ENCODE results near the gene PFDN1.

Gene PFDN1

DNA sequence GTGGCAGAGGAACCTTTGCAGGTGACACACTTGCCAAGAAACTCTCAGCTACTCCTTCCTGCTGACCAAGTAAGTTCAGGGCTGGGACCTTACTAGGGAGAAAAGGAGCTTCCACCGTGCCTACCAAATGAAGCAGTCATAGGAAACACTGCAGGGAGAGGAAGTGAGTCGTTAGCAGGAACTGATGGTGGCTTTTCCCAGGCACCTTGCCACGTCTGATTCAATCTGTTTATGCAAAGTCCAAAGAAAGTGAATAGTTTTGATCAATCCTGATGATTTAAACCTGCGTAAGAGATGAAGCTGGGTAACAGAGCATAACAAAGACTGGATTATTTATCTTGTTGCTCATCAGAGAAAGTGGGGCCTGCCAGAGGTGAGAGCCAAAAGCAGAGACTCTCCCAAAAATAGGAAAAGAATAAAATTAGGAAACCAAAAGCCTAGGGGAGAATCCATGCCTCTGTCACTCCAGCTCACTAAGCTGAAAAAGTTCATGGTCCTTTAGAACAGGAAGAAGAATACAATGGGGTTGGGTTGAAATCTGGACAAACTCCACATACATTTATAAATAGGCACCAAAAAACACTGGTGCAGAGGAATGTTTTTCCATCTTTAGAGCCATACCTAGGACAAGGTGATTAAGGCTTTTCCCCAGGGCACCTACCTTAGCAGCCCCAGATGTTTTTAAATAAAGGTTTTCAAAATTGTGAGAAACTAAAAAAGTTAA lies 9.3 kb upstream of the PFDN1 start:
- Histone ChIP-seq H3K4me2 (ENCODE audit: low read length) (peak overlapping the region; percentile 40), H3K9ac (no peak overlapping the region), H3K36me3 (ENCODE audit: control insufficient read depth, insufficient read depth, low read length) (no peaks in the 10 kb centered on the region)

DNA sequence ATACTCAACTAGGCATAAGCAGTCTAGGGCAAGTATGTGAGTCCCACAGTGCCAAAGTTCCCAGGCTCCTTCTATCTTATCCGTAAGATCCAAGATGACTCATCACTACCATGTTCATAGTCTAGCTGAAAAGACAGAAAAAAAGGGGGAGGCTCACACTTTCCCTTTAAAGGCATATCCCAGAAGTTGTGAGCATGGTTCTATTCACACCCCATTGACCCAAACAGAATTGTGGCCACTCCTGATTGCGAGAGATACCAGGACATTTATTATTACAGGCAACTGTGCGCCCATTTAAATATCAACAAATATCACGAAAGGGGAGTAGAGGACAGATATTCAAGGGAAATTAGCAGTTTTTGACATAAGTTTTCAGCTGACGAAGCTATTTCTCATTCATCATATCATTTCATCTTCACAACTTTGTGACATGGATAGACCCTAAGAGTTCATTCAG lies 8.1 kb upstream of the PFDN1 start:
- TF ChIP-seq, protein P1, sequence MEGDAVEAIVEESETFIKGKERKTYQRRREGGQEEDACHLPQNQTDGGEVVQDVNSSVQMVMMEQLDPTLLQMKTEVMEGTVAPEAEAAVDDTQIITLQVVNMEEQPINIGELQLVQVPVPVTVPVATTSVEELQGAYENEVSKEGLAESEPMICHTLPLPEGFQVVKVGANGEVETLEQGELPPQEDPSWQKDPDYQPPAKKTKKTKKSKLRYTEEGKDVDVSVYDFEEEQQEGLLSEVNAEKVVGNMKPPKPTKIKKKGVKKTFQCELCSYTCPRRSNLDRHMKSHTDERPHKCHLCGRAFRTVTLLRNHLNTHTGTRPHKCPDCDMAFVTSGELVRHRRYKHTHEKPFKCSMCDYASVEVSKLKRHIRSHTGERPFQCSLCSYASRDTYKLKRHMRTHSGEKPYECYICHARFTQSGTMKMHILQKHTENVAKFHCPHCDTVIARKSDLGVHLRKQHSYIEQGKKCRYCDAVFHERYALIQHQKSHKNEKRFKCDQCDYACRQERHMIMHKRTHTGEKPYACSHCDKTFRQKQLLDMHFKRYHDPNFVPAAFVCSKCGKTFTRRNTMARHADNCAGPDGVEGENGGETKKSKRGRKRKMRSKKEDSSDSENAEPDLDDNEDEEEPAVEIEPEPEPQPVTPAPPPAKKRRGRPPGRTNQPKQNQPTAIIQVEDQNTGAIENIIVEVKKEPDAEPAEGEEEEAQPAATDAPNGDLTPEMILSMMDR (IDR thresholded peaks at IDR 0.05) = no peak
- H3K27ac ChIP-seq = peak overlapping the region; percentile 75

More for the DNA sequence above, 9.3 kb upstream of the PFDN1 start:
- Histone ChIP-seq H3K79me2 (no peaks in the 10 kb centered on the region), H2AFZ (peak overlapping the region; percentile 58), H3K4me3 (ENCODE audit: low read depth, low read length) (no peak overlapping the region), H3K4me1 (peaks cover 30% of the 10 kb centered on the region), H3K9me3 (ENCODE audit: control insufficient read depth, low read length) (no peaks in the 10 kb centered on the region), H3K27ac (peak overlapping the region; percentile 75), H3K27me3 (ENCODE audit: control insufficient read depth, insufficient read depth, low read length) (no peaks in the 10 kb centered on the region)
- TF ChIP-seq, protein P1 (IDR thresholded peaks at IDR 0.05) = no peak

DNA sequence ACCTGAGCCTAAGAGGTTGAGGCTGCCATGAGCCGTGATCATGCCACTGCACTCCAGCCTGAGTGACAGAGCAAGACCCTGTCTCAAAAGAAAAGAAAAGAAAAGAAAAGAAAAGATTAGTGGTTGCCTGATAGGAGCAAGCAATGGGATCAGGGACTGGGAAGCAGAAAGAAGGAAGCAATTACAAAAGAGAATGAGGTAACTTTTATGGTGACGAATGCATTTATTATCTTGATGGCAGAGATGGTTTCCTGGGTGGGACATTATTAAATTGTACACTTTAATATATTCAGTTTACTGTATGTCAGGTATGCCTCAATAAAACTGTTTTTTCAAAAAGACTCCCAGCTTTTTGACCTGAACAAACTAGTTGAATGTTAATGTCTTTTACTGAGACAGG lies 7.5 kb upstream of the PFDN1 start:
- no peak overlapping the region for H3K4me2 ChIP-seq (ENCODE audit: low read length)
- no peaks in the 10 kb centered on the region for H3K79me2 ChIP-seq
- no peaks in the 10 kb centered on the region for H3K36me3 ChIP-seq (ENCODE audit: control insufficient read depth, insufficient read depth, low read length)
- peaks cover 30% of the 10 kb centered on the region for H3K4me1 ChIP-seq
- peak overlapping the region; percentile 75 for H3K27ac ChIP-seq
- H3K27me3 ChIP-seq (ENCODE audit: control insufficient read depth, insufficient read depth, low read length) = no peaks in the 10 kb centered on the region
- peak overlapping the region; percentile 47 for H2AFZ ChIP-seq
- no peak overlapping the region for H3K4me3 ChIP-seq (ENCODE audit: low read depth, low read length)
- no peaks in the 10 kb centered on the region for H3K9me3 ChIP-seq (ENCODE audit: control insufficient read depth, low read length)
- no peak overlapping the region for H3K9ac ChIP-seq
- TF ChIP-seq, protein P1 (IDR thresholded peaks at IDR 0.05) = no peak

More for the DNA sequence above, 8.1 kb upstream of the PFDN1 start:
- H3K4me2 ChIP-seq (ENCODE audit: low read length) = no peak overlapping the region
- H3K36me3 ChIP-seq (ENCODE audit: control insufficient read depth, insufficient read depth, low read length) = no peaks in the 10 kb centered on the region
- H3K27me3 ChIP-seq (ENCODE audit: control insufficient read depth, insufficient read depth, low read length) = no peaks in the 10 kb centered on the region
- no peak overlapping the region for H3K9ac ChIP-seq
- peak overlapping the region; percentile 3 for H2AFZ ChIP-seq
- no peaks in the 10 kb centered on the region for H3K9me3 ChIP-seq (ENCODE audit: control insufficient read depth, low read length)
- peaks cover 30% of the 10 kb centered on the region for H3K4me1 ChIP-seq
- no peaks in the 10 kb centered on the region for H3K79me2 ChIP-seq
- no peak overlapping the region for H3K4me3 ChIP-seq (ENCODE audit: low read depth, low read length)

DNA sequence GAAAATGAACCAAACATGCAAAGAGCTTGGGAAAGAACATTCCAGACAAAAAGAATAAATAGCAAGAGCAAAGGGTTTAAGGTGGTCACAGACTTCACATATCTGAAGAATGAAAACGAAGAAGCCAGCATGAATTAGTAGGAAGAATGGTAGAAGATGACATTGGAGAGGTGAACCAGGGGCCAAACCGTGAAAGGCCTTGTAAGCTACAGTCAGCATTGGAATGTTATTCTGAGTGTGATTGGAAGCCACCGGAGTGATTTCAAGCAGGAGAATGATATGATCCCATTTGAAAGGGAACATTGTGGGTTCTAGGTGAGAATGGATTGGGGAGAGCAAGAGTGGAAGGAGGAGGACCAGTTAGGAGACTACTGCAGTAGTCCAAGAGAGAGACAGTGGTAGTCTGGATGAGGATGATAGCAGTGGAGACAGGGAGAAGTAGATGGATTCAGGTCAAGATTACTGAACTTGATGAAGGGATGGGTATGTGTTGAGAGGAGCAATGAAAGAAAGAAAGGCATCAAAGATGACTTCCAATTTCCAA lies 6.9 kb upstream of the PFDN1 start:
- peak overlapping the region; percentile 17 for H2AFZ ChIP-seq
- no peak overlapping the region for H3K4me3 ChIP-seq (ENCODE audit: low read depth, low read length)
- H3K4me2 ChIP-seq (ENCODE audit: low read length) = no peak overlapping the region
- TF ChIP-seq, protein P1 (IDR thresholded peaks at IDR 0.05) = no peak
- no peaks in the 10 kb centered on the region for H3K79me2 ChIP-seq
- H3K9ac ChIP-seq = no peak overlapping the region
- H3K27ac ChIP-seq = no peak overlapping the region
- H3K36me3 ChIP-seq (ENCODE audit: control insufficient read depth, insufficient read depth, low read length) = no peaks in the 10 kb centered on the region
- H3K4me1 ChIP-seq = peaks cover 30% of the 10 kb centered on the region
- H3K27me3 ChIP-seq (ENCODE audit: control insufficient read depth, insufficient read depth, low read length) = no peaks in the 10 kb centered on the region
- no peaks in the 10 kb centered on the region for H3K9me3 ChIP-seq (ENCODE audit: control insufficient read depth, low read length)

Data from parathyroid adenoma (tissue), 2 donors.